Smooth muscle cell (in vitro differentiated cells): ENCODE measurements around the gene CCDC6. TPM values are rescaled to one million over a fixed set of nuclear protein-coding genes. Genes with fewer than 3 reads are reported as not detected.
"Not testable (repeated sequence)": the region's sequence is repeated elsewhere in the genome, so short reads cannot be mapped to it uniquely, and the experiment has no call there.

Experiments used
- DNase-seq: peaks from one replicate; lab custom pipeline; 2025; ENCODE audit not compliant: unreplicated experiment; lab: John Stamatoyannopoulos, UW
- H2AFZ ChIP-seq: fragments of 200-600 bp; sonication (generic); 2 replicates; pipeline ENCODE4 v1.6.0; 2016; ENCODE audit warnings: antibody characterized with exemption, low read depth, mild to moderate bottlenecking
- H3F3A ChIP-seq: fragments of 200-600 bp; sonication (generic); 2 replicates; pipeline ENCODE4 v1.6.0; 2017; ENCODE audit warnings: antibody characterized with exemption, low read depth
- H3K27ac ChIP-seq: fragments of 200-600 bp; sonication (generic); 2 replicates; pipeline ENCODE4 v1.5.1; 2016; ENCODE audit warnings: low read depth, mild to moderate bottlenecking
- H3K27me3 ChIP-seq: fragments of 200-600 bp; sonication (generic); 2 replicates; pipeline ENCODE4 v1.6.1; 2016; ENCODE audit warnings: low read depth, mild to moderate bottlenecking
- H3K36me3 ChIP-seq: fragments of 200-600 bp; sonication (generic); 2 replicates; pipeline ENCODE4 v1.5.1; 2016; ENCODE audit warnings: low read depth
- H3K4me1 ChIP-seq: fragments of 200-600 bp; sonication (generic); 2 replicates; pipeline ENCODE4 v1.5.1; 2016; ENCODE audit warnings: low read depth
- H3K4me2 ChIP-seq: fragments of 200-600 bp; sonication (generic); 2 replicates; pipeline ENCODE4 v1.6.0; 2016; ENCODE audit warnings: mild to moderate bottlenecking
- H3K4me3 ChIP-seq: fragments of 200-600 bp; sonication (generic); 2 replicates; pipeline ENCODE4 v1.5.1; 2016; ENCODE audit warnings: mild to moderate bottlenecking
- H3K79me2 ChIP-seq: fragments of 200-600 bp; sonication (generic); 2 replicates; pipeline ENCODE4 v1.6.0; 2016; ENCODE audit warnings: low read depth, mild to moderate bottlenecking
- H3K9ac ChIP-seq: fragments of 200-600 bp; sonication (generic); 2 replicates; pipeline ENCODE4 v1.6.0; 2016; ENCODE audit warnings: low read depth
- H3K9me3 ChIP-seq: fragments of 200-600 bp; sonication (generic); replicated peaks from 2 replicates; pipeline ENCODE4 v1.5.1; 2016; ENCODE audit warnings: low read depth
- H4K20me1 ChIP-seq: fragments of 200-600 bp; sonication (generic); 2 replicates; pipeline ENCODE4 v1.6.0; 2016; ENCODE audit warnings: low read depth
- CTCF ChIP-seq: fragments of 200-600 bp; sonication (generic); IDR thresholded peaks from 2 replicates; pipeline ENCODE4 v1.5.1; 2017; ENCODE audit warnings: borderline replicate concordance, mild to moderate bottlenecking, antibody characterized with exemption; ENCODE audit not compliant: insufficient read depth, poor library complexity, severe bottlenecking
- WGBS: methylation state at CpG from one replicate; pipeline ENCODE4 v1.1.7; 2016; ENCODE audit warnings: low lambda C conversion rate; 5-methylcytosine and 5-hydroxymethylcytosine counted together
- polyA plus RNA-seq: library from polyadenylated mRNA; unstranded; fragments of >200 nt; fragmentation: Nextera tagmentation; extraction: Ambion mirVana; gene quantifications from 2 replicates; pipeline ENCODE4 v1.2.1, GENCODE V29; 2016
- total RNA-seq: library from RNA; depleted of rRNA; stranded (reverse); fragments of >200 nt; gene quantifications from 2 replicates; pipeline ENCODE4 v1.2.3, GENCODE V29; 2014

CCDC6 gene
- total and polyA plus RNA-seq, 2 experiments from 2014 or later, result 15.3 to 36.8 TPM

DNA sequence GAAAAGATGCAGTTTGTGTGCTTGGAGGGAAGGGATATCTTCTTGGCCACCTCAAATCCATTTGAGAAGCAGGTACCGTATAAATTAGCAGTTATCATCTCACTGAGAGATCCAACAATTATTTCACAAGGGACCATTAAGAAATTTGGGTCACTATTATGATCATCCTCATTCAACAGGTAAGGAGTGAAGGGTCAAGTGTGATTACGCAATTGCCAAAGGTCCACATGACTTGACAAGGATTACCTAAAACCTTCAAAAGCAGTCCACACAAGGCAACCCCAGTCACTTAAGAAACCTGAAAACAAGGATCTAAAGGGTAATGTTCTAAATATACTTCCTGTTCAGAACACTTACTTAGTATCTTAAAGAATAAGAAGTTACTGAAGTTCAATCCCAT, 27.4 kb downstream of the CCDC6 start:
- TF ChIP-seq CTCF, result no peak
- Histone ChIP-seq H3K9ac (no peak overlapping the region), H3K36me3 (no peaks in the 10 kb centered on the region), H3K4me3 (no peak overlapping the region), H4K20me1 (peaks cover 88% of the 10 kb centered on the region), H3K4me1 (peaks cover 11% of the 10 kb centered on the region), H3K4me2 (no peak overlapping the region), H3K9me3 (no peaks in the 10 kb centered on the region), H2AFZ (no peak overlapping the region), H3K79me2 (peaks cover 87% of the 10 kb centered on the region), H3K27me3 (no peaks in the 10 kb centered on the region), H3K27ac (no peak overlapping the region), H3F3A (peaks cover 3% of the 10 kb centered on the region)
- WGBS, result 98% methylated on average over 2 of the region's 2 CpGs
- DNase-seq, result no peak

DNA sequence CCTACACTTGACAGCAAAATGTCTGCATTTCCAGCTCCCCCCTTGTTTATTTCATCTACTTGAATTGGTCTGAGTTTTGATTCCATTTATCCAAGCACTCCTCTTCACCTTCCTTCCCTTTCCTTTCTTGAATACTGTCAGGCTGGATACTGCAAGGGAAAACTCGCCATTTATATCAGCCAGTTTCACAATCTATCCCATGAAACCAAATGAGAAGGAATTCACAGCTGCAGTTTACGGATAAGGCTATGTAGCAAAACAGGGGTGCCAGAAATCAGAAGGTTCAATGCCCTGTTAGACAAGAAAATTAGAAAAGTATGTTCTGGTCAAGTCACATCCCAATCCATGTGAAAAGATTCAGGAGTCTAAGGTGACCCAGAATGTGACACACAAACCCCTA, 28.1 kb downstream of the CCDC6 start:
- H3K79me2 ChIP-seq, result peaks cover 87% of the 10 kb centered on the region
- H3K9ac ChIP-seq, result no peak overlapping the region
- no peak for TF ChIP-seq CTCF
- peaks cover 11% of the 10 kb centered on the region for H3K4me1 ChIP-seq
- H3F3A ChIP-seq, result peaks cover 3% of the 10 kb centered on the region
- WGBS, result 91% methylated on average over 2 of the region's 2 CpGs
- H3K4me2 ChIP-seq, result no peak overlapping the region
- no peaks in the 10 kb centered on the region for H3K27me3 ChIP-seq
- H3K4me3 ChIP-seq, result no peak overlapping the region
- H3K36me3 ChIP-seq, result no peaks in the 10 kb centered on the region
- H3K9me3 ChIP-seq, result no peaks in the 10 kb centered on the region
- no peak for DNase-seq
- no peak overlapping the region for H2AFZ ChIP-seq
- peaks cover 88% of the 10 kb centered on the region for H4K20me1 ChIP-seq
- peak overlapping the region; percentile 84 for H3K27ac ChIP-seq

- TF ChIP-seq CTCF, result no peak
- DNase-seq, result no peak
- peak overlapping the region; percentile 84 for H3K27ac ChIP-seq
- 63% methylated on average over 7 of the region's 7 CpGs for WGBS
- no peaks in the 10 kb centered on the region for H3K36me3 ChIP-seq
- H3F3A ChIP-seq, result peaks cover 3% of the 10 kb centered on the region
- H4K20me1 ChIP-seq, result peaks cover 89% of the 10 kb centered on the region
- peaks cover 88% of the 10 kb centered on the region for H3K79me2 ChIP-seq
- no peak overlapping the region for H2AFZ ChIP-seq
- no peaks in the 10 kb centered on the region for H3K9me3 ChIP-seq
- H3K4me2 ChIP-seq, result peak overlapping the region; percentile 66
- H3K4me1 ChIP-seq, result peaks cover 11% of the 10 kb centered on the region
- peak overlapping the region; percentile 58 for H3K9ac ChIP-seq
- no peaks in the 10 kb centered on the region for H3K27me3 ChIP-seq
- no peak overlapping the region for H3K4me3 ChIP-seq
These were observed 29.1 kb downstream of the CCDC6 start for GRCh38 chr10:59877191-59877671.

- WGBS, result 85% methylated on average over 2 of the region's 2 CpGs
- peak overlapping the region; percentile 66 for H3K4me2 ChIP-seq
- H3F3A ChIP-seq, result peaks cover 3% of the 10 kb centered on the region
- no peaks in the 10 kb centered on the region for H3K27me3 ChIP-seq
- H3K9me3 ChIP-seq, result no peaks in the 10 kb centered on the region
- H4K20me1 ChIP-seq, result peaks cover 92% of the 10 kb centered on the region
- peaks cover 11% of the 10 kb centered on the region for H3K4me1 ChIP-seq
- no peak overlapping the region for H2AFZ ChIP-seq
- DNase-seq, result no peak
- H3K4me3 ChIP-seq, result no peak overlapping the region
- peak overlapping the region; percentile 58 for H3K9ac ChIP-seq
- TF ChIP-seq CTCF, result no peak
- H3K27ac ChIP-seq, result peak overlapping the region; percentile 84
- no peaks in the 10 kb centered on the region for H3K36me3 ChIP-seq
- H3K79me2 ChIP-seq, result peaks cover 92% of the 10 kb centered on the region
These were observed 29.7 kb downstream of the CCDC6 start for GRCh38 chr10:59876695-59877094.

GRCh38 chr10:59876208-59876607, 30.1 kb downstream of the CCDC6 start:
- H3K27ac ChIP-seq, result peak overlapping the region; percentile 84
- WGBS, result 84% methylated on average over 9 of the region's 9 CpGs
- H4K20me1 ChIP-seq, result peaks cover 93% of the 10 kb centered on the region

More at GRCh38 chr10:59876208-59876607, 30.1 kb downstream of the CCDC6 start:
- not testable (repeated sequence) for H2AFZ ChIP-seq, DNase-seq, H3K4me3 ChIP-seq, H3K27me3 ChIP-seq, H3K9me3 ChIP-seq, H3K36me3 ChIP-seq, H3F3A ChIP-seq
- H3K4me1 ChIP-seq, result peaks cover 11% of the 10 kb centered on the region
- H3K9ac ChIP-seq, result peak overlapping the region; percentile 58
- peaks cover 92% of the 10 kb centered on the region for H3K79me2 ChIP-seq
- peak overlapping the region; percentile 66 for H3K4me2 ChIP-seq
